Fibroblast of mammary gland (primary cell): ENCODE results near the gene DENND4A.
A peak's percentile ranks its signal among the peaks of the same experiment; 100 is the strongest.
"Not testable (repeated sequence)": the region's sequence is repeated elsewhere in the genome, so short reads cannot be mapped to it uniquely, and the experiment has no call there.

Experiments
- DNase-seq: peaks from one replicate; pipeline ENCODE4 v3.0.0-alpha.2; 2010; ENCODE audit warnings: low read depth
- H3K4me3 ChIP-seq: 2 replicates; pipeline ENCODE4 v1.5.1; 2011; ENCODE audit warnings: low read depth, mild to moderate bottlenecking, low read length, moderate library complexity; ENCODE audit not compliant: control insufficient read depth
- CTCF ChIP-seq: conservative IDR thresholded peaks from 2 replicates; pipeline ENCODE4 v1.5.1; 2011; ENCODE audit warnings: low read depth, low read length, inconsistent platforms; ENCODE audit not compliant: control insufficient read depth, insufficient read depth

DENND4A gene

GRCh38 chr15:65618560-65619109 lies 173.5 kb downstream of the DENND4A start:
- no peak for DNase-seq
- no peak overlapping the region for H3K4me3 ChIP-seq
- TF ChIP-seq CTCF: no peak

GRCh38 chr15:65615887-65616286 lies 176.2 kb downstream of the DENND4A start:
- not testable (repeated sequence) for H3K4me3 ChIP-seq, DNase-seq

DNA sequence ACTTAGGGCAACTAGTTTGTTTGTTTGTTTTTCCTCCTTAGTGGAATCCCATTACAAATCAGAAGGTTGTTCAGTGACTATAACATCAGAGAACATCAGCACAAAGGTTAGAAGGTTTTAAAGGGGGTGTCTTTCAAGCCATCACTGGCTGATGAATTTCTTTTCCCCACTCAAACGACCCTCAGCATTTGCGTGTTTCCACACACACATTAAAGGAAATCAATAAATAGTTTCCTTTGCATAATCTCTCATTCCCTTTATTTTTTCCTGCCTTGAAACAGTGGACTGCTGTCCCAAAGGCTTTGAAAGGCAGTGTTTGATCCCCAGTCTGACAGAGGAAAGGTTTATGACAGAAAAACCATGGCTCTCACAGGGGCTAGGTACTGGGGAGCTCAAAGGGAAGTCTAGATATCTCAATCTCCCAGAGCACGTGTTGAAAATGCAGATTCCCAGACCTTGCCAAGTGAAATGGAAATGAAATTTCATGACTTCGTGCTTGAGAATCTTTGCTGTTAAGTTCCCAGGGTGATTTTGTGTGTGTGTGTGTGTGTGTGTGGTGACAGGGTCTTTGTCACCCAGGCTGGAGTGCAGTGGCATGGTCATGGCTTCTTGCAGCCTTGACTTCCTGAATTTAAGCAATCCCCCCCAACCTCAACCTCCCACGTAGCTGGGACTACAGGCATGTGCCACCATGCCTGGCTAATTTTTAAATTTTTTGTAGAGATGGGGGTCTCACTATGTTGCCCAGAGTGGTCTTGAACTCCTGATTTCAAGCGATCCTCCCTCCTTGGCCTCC lies 178.9 kb downstream of the DENND4A start:
- H3K4me3 ChIP-seq: no peak overlapping the region
- no peak for TF ChIP-seq CTCF
- DNase-seq: no peak

DNA sequence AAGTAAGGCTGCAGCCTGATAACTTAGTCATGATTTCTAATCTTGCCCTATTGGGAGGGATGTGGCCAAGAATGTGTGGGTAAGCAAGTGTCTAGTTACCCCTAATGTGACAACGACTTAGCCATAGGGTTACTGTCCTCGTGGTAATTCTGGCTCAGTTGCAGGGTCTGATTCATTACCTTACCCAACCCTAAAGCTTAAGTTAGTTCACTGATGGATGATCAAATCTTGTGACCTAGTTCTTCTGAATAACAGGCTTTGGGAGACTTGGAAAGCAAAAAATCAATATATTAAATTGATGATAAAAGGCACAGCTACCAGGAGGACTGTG lies 179.5 kb downstream of the DENND4A start:
- TF ChIP-seq CTCF: no peak
- no peak overlapping the region for H3K4me3 ChIP-seq
- peak; percentile 67 for DNase-seq

- peak overlapping the region; percentile 89 for H3K4me3 ChIP-seq
- no peak for TF ChIP-seq CTCF
- DNase-seq: no peak
These were observed 180.0 kb downstream of the DENND4A start for GRCh38 chr15:65611888-65612615.

DNA sequence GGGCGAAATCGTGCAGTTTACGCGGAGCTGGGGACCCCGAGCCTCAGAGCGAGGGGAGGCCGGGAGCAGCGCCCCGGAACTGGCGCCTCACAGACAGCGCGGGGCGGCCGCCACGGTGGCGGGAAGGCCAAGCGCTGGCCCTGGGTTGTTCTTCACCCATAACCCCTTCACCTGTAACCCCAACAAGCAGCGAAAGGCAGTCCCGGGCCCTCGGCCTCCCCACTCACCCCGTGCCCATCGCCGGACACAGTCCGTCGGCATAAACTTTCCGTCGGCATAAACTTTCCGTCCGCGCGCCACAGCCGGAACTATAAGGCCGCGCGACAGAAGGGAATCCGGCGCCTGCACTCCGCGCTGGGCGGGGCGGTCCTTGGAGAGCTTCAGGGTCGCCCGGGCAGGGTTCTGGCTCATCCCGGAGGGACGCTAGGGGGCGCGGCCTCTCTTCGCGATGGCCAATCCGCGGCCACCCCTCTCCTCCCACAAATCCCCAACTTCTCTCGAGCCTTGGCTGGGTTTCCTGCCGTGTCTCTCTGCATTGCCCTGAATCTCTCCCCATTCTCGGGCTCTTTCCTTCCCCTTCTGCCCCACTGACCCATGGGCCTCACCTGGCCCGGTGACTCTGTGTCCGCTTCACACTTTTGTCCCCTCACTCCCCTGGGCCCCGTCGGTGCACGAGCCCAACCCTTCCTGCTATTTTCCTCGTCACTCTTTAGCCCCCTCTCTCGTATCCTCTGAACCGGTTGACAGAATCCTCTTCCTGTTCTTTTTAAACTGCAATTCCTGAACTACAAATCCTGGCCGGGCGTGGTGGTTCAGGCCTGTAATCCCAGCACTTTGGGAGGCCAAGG lies 181.0 kb downstream of the DENND4A start, which contains the start of gene INTS14:
TSS of gene INTS14 (minus strand) at position 261 of the 848 bp plus-strand sequence. CDS start 3,751 bp downstream, outside the sequence.
- peak; percentile 17 for TF ChIP-seq CTCF
- DNase-seq: peak; percentile 95

More for the DNA sequence above, 181.0 kb downstream of the DENND4A start, which contains the start of gene INTS14:
- H3K4me3 ChIP-seq: peak within 1 kb of the TSS; percentile 89
